Type B pancreatic cell (in vitro differentiated cells): ENCODE measurements around the gene POLR2J. TPM values are rescaled to one million over a fixed set of nuclear protein-coding genes. Genes with fewer than 3 reads are reported as not detected.

Experiments
- DNase-seq: peaks from one replicate; pipeline ENCODE4 v3.0.0; 2021; ENCODE audit warnings: mixed read lengths; ENCODE audit not compliant: unreplicated experiment; ENCODE audit errors: extremely low spot score
- H3K27ac Mint-ChIP-seq: 2 replicates; pipeline ENCODE4 v1.8.0; 2021; ENCODE audit warnings: mild to moderate bottlenecking, mixed read lengths
- H3K27me3 Mint-ChIP-seq: 2 replicates; pipeline ENCODE4 v1.8.0; 2021; ENCODE audit warnings: mixed read lengths
- H3K36me3 Mint-ChIP-seq: 2 replicates; pipeline ENCODE4 v1.8.0; 2021; ENCODE audit warnings: mixed read lengths
- H3K4me1 Mint-ChIP-seq: one replicate; pipeline ENCODE4 v1.8.0; 2021; ENCODE audit warnings: mixed read lengths; ENCODE audit not compliant: unreplicated experiment
- H3K4me3 Mint-ChIP-seq: 2 replicates; pipeline ENCODE4 v1.8.0; 2021; ENCODE audit warnings: mild to moderate bottlenecking, mixed read lengths
- H3K9me3 Mint-ChIP-seq: 2 replicates; pipeline ENCODE4 v1.8.0; 2021; ENCODE audit warnings: mixed read lengths
- microRNA-seq: library from miRNA; unstranded; fragments of <30 nt; microRNA quantifications from one replicate; pipeline ENCODE4, GENCODE V29; 2020
- total RNA-seq: library from RNA; stranded (reverse); gene quantifications from 2 replicates; pipeline ENCODE4 v1.2.1, GENCODE V29; 2021; ENCODE audit warnings: low replicate concordance
- TF ChIP-seq, protein P1 (sequence below): fragments of 200-600 bp; sonication (generic); conservative IDR thresholded peaks from 2 replicates; pipeline ENCODE4 v1.5.0; 2021; ENCODE audit warnings: antibody characterized with exemption, mild to moderate bottlenecking

Gene POLR2J
- total RNA-seq, 1 donor from 2014 or later, result 48.1 TPM

DNA sequence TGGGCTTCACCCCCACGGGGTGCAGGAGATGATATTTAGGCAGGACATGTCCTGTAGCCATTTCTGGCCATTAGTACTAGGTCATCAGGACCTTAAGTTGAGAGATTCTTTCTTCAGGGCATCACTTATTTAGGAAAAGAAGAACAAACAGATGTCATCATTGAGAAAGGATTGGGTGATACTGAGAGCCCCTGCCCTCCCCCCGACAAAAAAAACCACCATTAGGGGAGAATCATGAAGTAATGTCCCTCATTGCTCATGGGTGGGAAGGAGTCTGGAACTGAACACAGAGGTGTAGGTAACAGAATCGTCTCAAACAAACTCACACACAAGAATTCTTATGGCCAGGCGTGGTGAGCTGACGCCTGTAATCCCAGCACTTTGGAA, 51.7 kb downstream of the POLR2J start:
- DNase-seq, result no peak
- H3K27me3 Mint-ChIP-seq, result no peaks in the 10 kb centered on the region
- H3K9me3 Mint-ChIP-seq, result no peaks in the 10 kb centered on the region
- TF ChIP-seq, protein P1, sequence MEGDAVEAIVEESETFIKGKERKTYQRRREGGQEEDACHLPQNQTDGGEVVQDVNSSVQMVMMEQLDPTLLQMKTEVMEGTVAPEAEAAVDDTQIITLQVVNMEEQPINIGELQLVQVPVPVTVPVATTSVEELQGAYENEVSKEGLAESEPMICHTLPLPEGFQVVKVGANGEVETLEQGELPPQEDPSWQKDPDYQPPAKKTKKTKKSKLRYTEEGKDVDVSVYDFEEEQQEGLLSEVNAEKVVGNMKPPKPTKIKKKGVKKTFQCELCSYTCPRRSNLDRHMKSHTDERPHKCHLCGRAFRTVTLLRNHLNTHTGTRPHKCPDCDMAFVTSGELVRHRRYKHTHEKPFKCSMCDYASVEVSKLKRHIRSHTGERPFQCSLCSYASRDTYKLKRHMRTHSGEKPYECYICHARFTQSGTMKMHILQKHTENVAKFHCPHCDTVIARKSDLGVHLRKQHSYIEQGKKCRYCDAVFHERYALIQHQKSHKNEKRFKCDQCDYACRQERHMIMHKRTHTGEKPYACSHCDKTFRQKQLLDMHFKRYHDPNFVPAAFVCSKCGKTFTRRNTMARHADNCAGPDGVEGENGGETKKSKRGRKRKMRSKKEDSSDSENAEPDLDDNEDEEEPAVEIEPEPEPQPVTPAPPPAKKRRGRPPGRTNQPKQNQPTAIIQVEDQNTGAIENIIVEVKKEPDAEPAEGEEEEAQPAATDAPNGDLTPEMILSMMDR, result no peak
- H3K4me3 Mint-ChIP-seq, result no peak overlapping the region
- H3K27ac Mint-ChIP-seq, result no peak overlapping the region
- peaks cover 4% of the 10 kb centered on the region for H3K4me1 Mint-ChIP-seq
- H3K36me3 Mint-ChIP-seq, result no peaks in the 10 kb centered on the region

DNA sequence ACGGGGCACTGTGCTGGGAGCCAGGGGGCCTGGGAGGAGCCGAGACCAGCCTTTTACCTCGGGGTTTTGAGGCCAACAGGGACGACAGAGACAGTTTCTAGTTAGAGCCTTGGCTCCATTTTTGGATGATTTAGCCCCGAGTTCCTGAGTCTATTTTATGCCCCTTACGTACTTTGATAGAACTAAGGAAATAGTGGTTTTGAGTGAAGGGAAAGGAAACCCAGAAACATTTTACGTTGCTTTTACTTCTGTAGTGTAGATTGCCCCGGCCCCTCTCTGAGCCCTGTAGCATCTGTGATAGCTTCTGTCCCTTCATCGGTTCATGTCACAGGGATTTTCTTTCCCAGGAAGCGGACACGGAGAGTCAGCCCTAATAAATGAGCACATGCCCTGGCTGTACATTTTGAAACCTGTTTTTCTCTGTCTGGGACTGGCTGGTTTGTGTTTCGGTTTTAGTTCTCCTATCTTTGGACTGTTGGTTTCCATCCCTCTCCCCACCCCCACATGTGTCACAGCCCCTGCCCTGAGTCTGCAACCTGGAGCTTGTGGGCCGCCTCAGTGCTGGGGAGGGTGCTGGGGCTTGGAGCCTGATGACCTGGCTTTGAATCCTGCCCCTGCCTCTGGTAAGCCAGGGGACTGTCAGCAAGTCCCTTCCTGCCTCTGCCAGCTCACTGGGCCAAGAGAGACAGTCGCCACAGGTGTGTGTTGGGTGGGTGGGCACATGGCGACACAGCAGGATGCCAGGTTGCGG, 52.3 kb downstream of the POLR2J start:
- TF ChIP-seq, protein P1, result no peak
- Mint-ChIP-seq H3K36me3 (no peaks in the 10 kb centered on the region), H3K27ac (no peak overlapping the region), H3K9me3 (no peaks in the 10 kb centered on the region), H3K4me3 (no peak overlapping the region), H3K4me1 (no peaks in the 10 kb centered on the region), H3K27me3 (no peaks in the 10 kb centered on the region)
- no peak for DNase-seq

DNA sequence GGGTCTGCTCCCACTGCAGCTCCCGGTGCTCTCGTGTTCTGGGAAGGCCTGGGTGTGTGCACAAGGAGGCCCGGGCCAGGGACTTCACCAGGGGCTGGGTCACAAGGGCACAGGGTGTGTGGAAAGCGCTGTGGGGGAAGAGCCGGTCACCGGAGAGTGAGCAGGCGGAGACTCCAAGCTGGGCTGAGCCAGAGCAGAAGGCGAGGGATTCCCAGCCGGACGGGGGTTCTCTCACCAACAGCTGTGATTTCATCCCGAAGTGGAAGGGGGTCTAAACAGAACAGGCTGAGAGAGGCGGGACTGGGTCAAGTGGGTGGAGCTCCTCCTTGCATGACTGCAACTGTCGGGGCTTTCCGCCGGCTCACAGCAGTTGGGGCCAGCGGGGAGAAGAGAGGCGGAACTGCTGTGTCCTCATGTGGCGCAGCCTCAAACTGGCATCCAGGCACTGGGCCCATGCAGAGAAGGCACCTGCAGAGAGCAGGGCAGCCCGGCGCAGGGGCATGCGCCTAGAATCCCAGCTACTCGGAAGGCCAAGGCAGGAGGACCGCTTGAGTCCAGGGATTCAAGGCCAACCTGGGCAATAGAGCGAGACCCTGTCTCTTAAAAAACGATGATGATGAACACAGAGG, 53.0 kb downstream of the POLR2J start:
- H3K36me3 Mint-ChIP-seq, result peaks cover 3% of the 10 kb centered on the region
- H3K4me3 Mint-ChIP-seq, result no peak overlapping the region
- H3K27ac Mint-ChIP-seq, result no peak overlapping the region
- no peaks in the 10 kb centered on the region for H3K4me1 Mint-ChIP-seq
- no peaks in the 10 kb centered on the region for H3K9me3 Mint-ChIP-seq
- TF ChIP-seq, protein P1, result no peak
- H3K27me3 Mint-ChIP-seq, result no peaks in the 10 kb centered on the region
- DNase-seq, result no peak

DNA sequence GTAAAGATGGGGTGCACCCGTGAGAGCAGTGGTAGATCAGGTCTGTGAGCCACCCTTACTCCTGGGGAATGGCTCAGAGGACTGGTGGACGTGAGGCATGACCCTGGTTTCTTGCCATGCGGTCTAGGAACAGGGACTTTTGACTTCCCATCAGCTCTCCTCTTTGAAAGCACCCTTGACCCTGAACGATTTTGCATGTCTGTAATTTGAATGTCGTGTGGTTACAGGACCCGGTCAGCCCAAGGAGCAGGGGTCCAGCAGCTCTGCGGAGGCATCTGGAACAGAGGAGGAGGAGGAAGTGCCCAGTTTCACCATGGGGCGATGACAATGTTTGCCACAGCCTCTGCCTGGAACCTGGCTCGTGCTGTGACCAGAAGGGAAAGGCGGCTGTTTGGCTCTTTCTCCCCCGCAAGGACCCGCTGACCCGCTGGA, 53.9 kb downstream of the POLR2J start:
- Mint-ChIP-seq H3K27ac (no peak overlapping the region), H3K36me3 (peaks cover 11% of the 10 kb centered on the region), H3K4me3 (no peak overlapping the region), H3K4me1 (no peaks in the 10 kb centered on the region), H3K27me3 (no peaks in the 10 kb centered on the region), H3K9me3 (no peaks in the 10 kb centered on the region)
- no peak for DNase-seq
- TF ChIP-seq, protein P1, result no peak

DNA sequence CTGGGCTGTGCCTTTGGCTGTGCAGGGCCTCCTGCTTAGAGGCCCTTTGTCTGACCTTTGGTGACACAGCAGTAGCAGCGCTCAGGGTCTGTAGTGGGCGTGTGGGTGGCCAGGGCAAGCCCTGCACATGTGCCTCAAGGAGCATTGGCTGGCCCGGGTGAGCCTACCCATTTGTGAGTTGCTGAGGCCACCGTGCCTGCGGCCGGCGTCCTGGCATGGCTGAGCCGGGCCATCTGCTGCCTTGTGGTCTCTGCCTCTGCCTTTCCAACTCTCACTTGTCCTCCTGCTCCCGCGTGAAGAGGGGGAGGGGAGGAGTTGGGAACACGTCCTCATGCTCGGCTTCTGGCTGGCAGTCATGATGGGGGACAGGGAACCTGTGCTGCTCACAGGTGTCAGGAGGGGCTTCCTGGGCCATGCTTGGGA, 54.6 kb downstream of the POLR2J start:
- H3K27ac Mint-ChIP-seq, result no peak overlapping the region
- no peaks in the 10 kb centered on the region for H3K9me3 Mint-ChIP-seq
- H3K4me3 Mint-ChIP-seq, result no peak overlapping the region
- H3K4me1 Mint-ChIP-seq, result no peaks in the 10 kb centered on the region
- TF ChIP-seq, protein P1, result no peak
- DNase-seq, result no peak
- H3K36me3 Mint-ChIP-seq, result peaks cover 11% of the 10 kb centered on the region
- no peaks in the 10 kb centered on the region for H3K27me3 Mint-ChIP-seq

Small RNAs within 50 kb of the gene (microRNA-seq; reads per million reads assigned to microRNA genes)
- not detected for gene MIR4467
- 3.0 reads per million, percentile 5 among the genes with 10 or more reads in this experiment for gene MIR5090

Other genes starting within 250 kb of the POLR2J start
- gene SH2B2, start 192.1 kb downstream of the POLR2J start, total RNA-seq, result 9.5 and 15.5 TPM in 2 replicates
- gene SPDYE6, start 122.5 kb downstream of the POLR2J start, total RNA-seq, result not detected in 2 replicates
- gene PRKRIP1, start 82.6 kb downstream of the POLR2J start, total RNA-seq, result 28.2 and 34.0 TPM in 2 replicates
- gene ORAI2, start 45.3 kb downstream of the POLR2J start, total RNA-seq, result 23.1 and 34.9 TPM in 2 replicates
- 11.2 and 13.3 TPM in 2 replicates for gene ALKBH4, start 14.1 kb downstream of the POLR2J start, total RNA-seq
- 16.5 and 23.5 TPM in 2 replicates for gene LRWD1, start 13.9 kb downstream of the POLR2J start, total RNA-seq
- gene RASA4B, start 38.9 kb upstream of the POLR2J start, total RNA-seq, result 5.5 and 7.1 TPM in 2 replicates
- gene UPK3BL2, start 64.8 kb upstream of the POLR2J start, total RNA-seq, result 19.5 and 19.8 TPM in 2 replicates
- not detected in 2 replicates for gene SPDYE2, start 72.3 kb upstream of the POLR2J start, total RNA-seq
- 13.2 and 24.0 TPM in 2 replicates for gene POLR2J3, start 93.7 kb upstream of the POLR2J start, total RNA-seq
- gene RASA4, start 137.8 kb upstream of the POLR2J start, total RNA-seq, result 14.6 and 23.5 TPM in 2 replicates
- gene UPK3BL1, start 163.9 kb upstream of the POLR2J start, total RNA-seq, result 53.3 and 77.1 TPM in 2 replicates
- gene SPDYE2B, start 171.4 kb upstream of the POLR2J start, total RNA-seq, result not detected in 2 replicates
- 6.8 and 9.4 TPM in 2 replicates for gene POLR2J2, start 192.7 kb upstream of the POLR2J start, total RNA-seq